AG10803 (cell line): ENCODE measurements around the gene MARCHF3.

ENCODE experiments used
- DNase-seq: peaks from one replicate; pipeline ENCODE4 v3.0.0; 2010; ENCODE audit warnings: low read depth
- H3K4me3 ChIP-seq: 2 replicates; pipeline ENCODE4 v1.5.1; 2011; ENCODE audit warnings: mild to moderate bottlenecking, low read length, control low read depth
- TF ChIP-seq, protein P1 (sequence below): conservative IDR thresholded peaks from 2 replicates; pipeline ENCODE4 v1.5.1; 2011; ENCODE audit warnings: mild to moderate bottlenecking, low read length, control low read depth, inconsistent platforms

Gene MARCHF3

DNA sequence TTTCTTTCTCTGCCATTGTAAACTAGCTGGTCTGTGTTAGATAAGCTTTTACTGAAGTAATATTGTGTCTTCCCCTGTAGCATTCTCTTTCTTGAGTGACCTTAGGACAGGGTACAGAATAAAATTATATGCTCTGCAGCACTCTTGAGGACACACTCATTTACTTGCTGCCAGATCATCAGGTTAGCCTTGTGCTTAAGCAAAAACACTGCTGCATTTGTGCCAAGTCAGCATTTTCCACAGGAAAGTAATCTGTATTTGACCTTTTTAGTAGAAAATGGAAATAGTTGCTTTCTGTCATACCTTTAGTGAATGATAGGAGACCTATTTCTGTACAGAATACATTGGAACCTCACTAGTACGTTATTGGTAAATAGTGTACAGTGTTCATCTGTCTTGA, 199.2 kb downstream of the MARCHF3 start:
- no peak overlapping the region for H3K4me3 ChIP-seq
- TF ChIP-seq, protein P1, sequence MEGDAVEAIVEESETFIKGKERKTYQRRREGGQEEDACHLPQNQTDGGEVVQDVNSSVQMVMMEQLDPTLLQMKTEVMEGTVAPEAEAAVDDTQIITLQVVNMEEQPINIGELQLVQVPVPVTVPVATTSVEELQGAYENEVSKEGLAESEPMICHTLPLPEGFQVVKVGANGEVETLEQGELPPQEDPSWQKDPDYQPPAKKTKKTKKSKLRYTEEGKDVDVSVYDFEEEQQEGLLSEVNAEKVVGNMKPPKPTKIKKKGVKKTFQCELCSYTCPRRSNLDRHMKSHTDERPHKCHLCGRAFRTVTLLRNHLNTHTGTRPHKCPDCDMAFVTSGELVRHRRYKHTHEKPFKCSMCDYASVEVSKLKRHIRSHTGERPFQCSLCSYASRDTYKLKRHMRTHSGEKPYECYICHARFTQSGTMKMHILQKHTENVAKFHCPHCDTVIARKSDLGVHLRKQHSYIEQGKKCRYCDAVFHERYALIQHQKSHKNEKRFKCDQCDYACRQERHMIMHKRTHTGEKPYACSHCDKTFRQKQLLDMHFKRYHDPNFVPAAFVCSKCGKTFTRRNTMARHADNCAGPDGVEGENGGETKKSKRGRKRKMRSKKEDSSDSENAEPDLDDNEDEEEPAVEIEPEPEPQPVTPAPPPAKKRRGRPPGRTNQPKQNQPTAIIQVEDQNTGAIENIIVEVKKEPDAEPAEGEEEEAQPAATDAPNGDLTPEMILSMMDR, result no peak
- no peak for DNase-seq

DNA sequence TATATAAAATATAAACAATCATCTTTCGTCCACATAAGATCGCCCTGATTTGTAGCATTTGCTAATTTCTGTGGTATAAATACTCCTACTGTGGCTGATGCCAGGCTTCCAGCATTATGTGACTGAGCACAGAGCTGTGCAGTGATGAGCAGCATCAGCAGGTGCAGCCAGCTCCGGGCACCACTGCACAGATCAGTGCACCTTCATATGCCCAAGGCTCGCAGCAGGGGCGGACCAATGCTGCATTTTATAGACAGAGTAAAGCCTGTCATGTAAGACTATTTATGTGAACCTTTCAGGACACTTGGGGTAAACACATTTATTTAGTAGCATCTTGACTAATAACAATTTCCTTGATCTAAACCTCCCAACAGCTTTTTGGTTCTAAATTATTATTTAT, 200.3 kb downstream of the MARCHF3 start:
- TF ChIP-seq, protein P1, result no peak
- DNase-seq, result no peak
- H3K4me3 ChIP-seq, result no peak overlapping the region

DNA sequence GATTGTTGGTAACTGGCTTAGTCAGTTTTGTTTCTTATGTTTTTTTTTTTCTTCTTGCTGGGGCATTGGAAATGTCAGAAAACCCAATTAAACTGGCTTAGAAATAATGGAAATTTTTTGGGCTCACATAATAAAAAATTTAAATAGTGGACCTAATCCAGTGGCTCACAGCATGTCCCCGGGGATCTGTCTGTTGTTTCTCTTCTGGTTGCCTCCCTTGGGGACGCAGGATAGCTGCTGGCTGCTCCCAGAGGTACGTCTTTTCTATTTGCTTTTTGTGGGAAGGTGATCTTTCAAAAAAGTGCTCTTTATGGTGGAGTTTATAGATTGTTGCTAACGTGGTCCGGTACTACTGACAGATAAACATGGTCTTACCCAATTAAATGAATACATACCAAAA, 201.3 kb downstream of the MARCHF3 start:
- H3K4me3 ChIP-seq, result no peak overlapping the region
- no peak for DNase-seq
- TF ChIP-seq, protein P1, result no peak

DNA sequence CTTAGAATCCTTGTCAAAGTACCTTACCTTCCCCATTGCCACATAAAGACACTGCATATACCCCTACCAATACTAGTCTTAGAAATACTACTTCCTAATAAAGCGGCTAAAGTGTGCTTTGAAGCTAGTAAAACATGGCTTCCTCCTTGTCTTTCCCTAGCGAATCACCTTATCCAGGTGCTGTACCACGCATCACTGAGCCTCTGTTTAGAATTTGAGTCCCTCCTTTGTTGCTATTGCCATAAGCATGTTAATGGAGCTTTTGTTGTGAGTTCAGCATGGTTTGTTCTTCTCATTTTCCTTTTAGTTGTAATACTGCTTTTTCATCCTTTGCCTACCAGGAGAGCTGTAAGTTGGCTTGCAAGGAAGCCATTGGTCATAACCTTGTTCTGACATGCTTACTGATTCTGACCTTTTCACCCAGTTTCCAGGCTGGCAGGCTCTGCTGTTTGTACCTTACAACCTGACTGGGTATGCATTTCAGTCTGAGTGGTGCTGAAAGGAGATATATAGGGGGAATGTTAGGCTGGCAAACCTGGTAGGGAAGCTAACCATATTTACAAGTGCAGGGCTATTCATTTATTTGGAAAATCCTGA, 203.6 kb downstream of the MARCHF3 start:
- no peak overlapping the region for H3K4me3 ChIP-seq
- TF ChIP-seq, protein P1, result no peak
- no peak for DNase-seq

DNA sequence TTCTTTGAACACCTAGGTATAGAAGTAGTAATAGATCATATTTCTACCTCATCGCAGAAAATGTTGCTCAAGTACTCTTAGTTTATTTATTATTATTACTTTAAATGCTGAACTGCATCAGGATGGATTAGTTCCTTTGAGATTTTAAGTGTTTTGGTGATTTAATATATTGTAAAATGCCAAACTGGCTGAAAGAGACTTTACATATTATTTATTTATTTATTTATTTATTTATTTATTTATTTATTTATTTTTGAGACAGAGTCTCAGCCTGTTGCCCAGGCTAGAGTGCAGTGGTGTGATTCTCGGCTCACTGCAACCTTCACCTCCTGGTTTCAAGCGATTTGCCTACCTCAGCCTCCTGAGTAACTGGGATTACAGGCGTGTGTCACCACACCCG, 211.1 kb downstream of the MARCHF3 start:
- no peak for DNase-seq
- H3K4me3 ChIP-seq, result no peak overlapping the region
- TF ChIP-seq, protein P1, result no peak

DNA sequence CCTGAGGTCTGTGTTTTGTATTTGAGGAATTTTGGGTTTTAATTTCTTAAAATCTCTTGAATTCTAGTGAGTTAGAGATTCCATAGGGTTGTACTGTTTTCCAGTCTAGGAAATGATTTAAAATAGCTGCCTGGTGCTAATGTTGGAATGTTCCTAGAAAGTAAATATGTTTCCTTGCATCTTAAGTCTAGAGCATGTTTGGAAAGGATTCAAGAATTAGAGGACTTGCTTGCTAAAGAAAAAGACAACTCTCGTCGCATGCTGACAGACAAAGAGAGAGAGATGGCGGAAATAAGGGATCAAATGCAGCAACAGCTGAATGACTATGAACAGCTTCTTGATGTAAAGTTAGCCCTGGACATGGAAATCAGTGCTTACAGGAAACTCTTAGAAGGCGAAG, 211.6 kb downstream of the MARCHF3 start:
- no peak overlapping the region for H3K4me3 ChIP-seq
- TF ChIP-seq, protein P1, result no peak
- no peak for DNase-seq
